ENCODE measurements around the gene FGFR4. TPM values are rescaled to one million over a fixed set of nuclear protein-coding genes. Genes with fewer than 3 reads are reported as not detected.
"Not testable (repeated sequence)": the region's sequence is repeated elsewhere in the genome, so short reads cannot be mapped to it uniquely, and the experiment has no call there.

Gene FGFR4
- polyA plus RNA-seq, result 97.0 TPM
- long read RNA-seq, donor 1, partial matches to known transcripts, result 0 of 9 reads
- long read RNA-seq, donor 1, other reads (novel, unspliced or antisense), result 0 of 9 reads
- long read RNA-seq, donor 2, transcript FGFR4-207 (18 exons, 2,638 nt), result major isoform, 8 of 43 reads
- long read RNA-seq, donor 2, partial matches to known transcripts, result 28 of 43 reads
- long read RNA-seq, donor 2, other reads (novel, unspliced or antisense), result 0 of 43 reads
- long read RNA-seq, donor 3, transcript FGFR4-207 (18 exons, 2,638 nt), result major isoform, 5 of 32 reads
- long read RNA-seq, donor 3, partial matches to known transcripts, result 18 of 32 reads
- long read RNA-seq, donor 3, other reads (novel, unspliced or antisense), result 0 of 32 reads
- long read RNA-seq, donor 4, partial matches to known transcripts, result 0 of 1 reads
- long read RNA-seq, donor 4, other reads (novel, unspliced or antisense), result 0 of 1 reads
- long read RNA-seq, donor 5, partial matches to known transcripts, result 0 of 1 reads
- long read RNA-seq, donor 5, other reads (novel, unspliced or antisense), result 0 of 1 reads
- long read RNA-seq, donor 6, transcript FGFR4-207 (18 exons, 2,638 nt), result major isoform, 6 of 33 reads
- long read RNA-seq, donor 6, partial matches to known transcripts, result 19 of 33 reads
- long read RNA-seq, donor 6, other reads (novel, unspliced or antisense), result 0 of 33 reads
- long read RNA-seq, donor 7, partial matches to known transcripts, result 0 of 2 reads
- long read RNA-seq, donor 7, other reads (novel, unspliced or antisense), result 0 of 2 reads
- long read RNA-seq, donor 8, transcript FGFR4-207 (18 exons, 2,638 nt), result major isoform, 6 of 67 reads
- long read RNA-seq, donor 8, partial matches to known transcripts, result 50 of 67 reads
- long read RNA-seq, donor 8, other reads (novel, unspliced or antisense), result 0 of 67 reads
- long read RNA-seq, donor 9, partial matches to known transcripts, result 24 of 36 reads
- long read RNA-seq, donor 9, other reads (novel, unspliced or antisense), result 0 of 36 reads
- long read RNA-seq, donor 10, partial matches to known transcripts, result 27 of 33 reads
- long read RNA-seq, donor 10, other reads (novel, unspliced or antisense), result 0 of 33 reads
- long read RNA-seq, donor 11, partial matches to known transcripts, result 7 of 14 reads
- long read RNA-seq, donor 11, other reads (novel, unspliced or antisense), result 0 of 14 reads

GRCh38 chr5:177086654-177087397 is at the start of gene FGFR4:
Gene FGFR4, plus strand, starts transcription at chr5:177086915. Its CDS starts 2,688 bp downstream, at chr5:177089603.
- peaks cover 52% of the 10 kb centered on the region for H3K4me1 ChIP-seq (ENCODE audit: control insufficient read depth, insufficient read depth, low read length)
- no CpG with 5 or more reads among the region's 68 CpGs for WGBS (ENCODE audit: insufficient coverage, low lambda C conversion rate)
- peaks cover 26% of the 10 kb centered on the region for H3K36me3 ChIP-seq (ENCODE audit: control insufficient read depth, insufficient read depth, low read length)
- H3K4me3 ChIP-seq (ENCODE audit: low read length), result peak within 1 kb of the TSS; percentile 69
- no peaks in the 10 kb centered on the region for H3K27me3 ChIP-seq (ENCODE audit: control insufficient read depth, insufficient read depth, low read length)
- peak within 1 kb of the TSS; percentile 86 for H3K27ac ChIP-seq (ENCODE audit: low read length)
- peak; percentile 97 to 99 for DNase-seq
- H3K9me3 ChIP-seq (ENCODE audit: control insufficient read depth, low read depth, low read length), result peaks cover under 1% of the 10 kb centered on the region

GRCh38 chr5:177036921-177037320 is 49.8 kb upstream of the FGFR4 start:
- H3K27ac ChIP-seq (ENCODE audit: low read length), result no peak overlapping the region
- H3K4me3 ChIP-seq (ENCODE audit: low read length), result no peak overlapping the region
- H3K9me3 ChIP-seq (ENCODE audit: control insufficient read depth, low read depth, low read length), result no peaks in the 10 kb centered on the region
- DNase-seq, result no peak
- no peaks in the 10 kb centered on the region for H3K27me3 ChIP-seq (ENCODE audit: control insufficient read depth, insufficient read depth, low read length)
- H3K4me1 ChIP-seq (ENCODE audit: control insufficient read depth, insufficient read depth, low read length), result no peaks in the 10 kb centered on the region
- H3K36me3 ChIP-seq (ENCODE audit: control insufficient read depth, insufficient read depth, low read length), result peaks cover 14% of the 10 kb centered on the region
- 94% methylated on average over 3 of the region's 5 CpGs for WGBS (ENCODE audit: insufficient coverage, low lambda C conversion rate)

GRCh38 chr5:177040814-177041420 is 45.8 kb upstream of the FGFR4 start:
- H3K4me1 ChIP-seq (ENCODE audit: control insufficient read depth, insufficient read depth, low read length), result peaks cover 19% of the 10 kb centered on the region
- no peaks in the 10 kb centered on the region for H3K27me3 ChIP-seq (ENCODE audit: control insufficient read depth, insufficient read depth, low read length)
- DNase-seq, result no peak
- 100% methylated on average over 1 of the region's 3 CpGs for WGBS (ENCODE audit: insufficient coverage, low lambda C conversion rate)
- H3K27ac ChIP-seq (ENCODE audit: low read length), result no peak overlapping the region
- H3K4me3 ChIP-seq (ENCODE audit: low read length), result no peak overlapping the region
- H3K9me3 ChIP-seq (ENCODE audit: control insufficient read depth, low read depth, low read length), result no peaks in the 10 kb centered on the region
- H3K36me3 ChIP-seq (ENCODE audit: control insufficient read depth, insufficient read depth, low read length), result peaks cover 25% of the 10 kb centered on the region

- H3K27me3 ChIP-seq (ENCODE audit: control insufficient read depth, insufficient read depth, low read length), result no peaks in the 10 kb centered on the region
- no peaks in the 10 kb centered on the region for H3K9me3 ChIP-seq (ENCODE audit: control insufficient read depth, low read depth, low read length)
- no peak overlapping the region for H3K27ac ChIP-seq (ENCODE audit: low read length)
- H3K4me1 ChIP-seq (ENCODE audit: control insufficient read depth, insufficient read depth, low read length), result peaks cover 22% of the 10 kb centered on the region
- H3K36me3 ChIP-seq (ENCODE audit: control insufficient read depth, insufficient read depth, low read length), result peaks cover 25% of the 10 kb centered on the region
- 100% methylated on average over 1 of the region's 2 CpGs for WGBS (ENCODE audit: insufficient coverage, low lambda C conversion rate)
- H3K4me3 ChIP-seq (ENCODE audit: low read length), result no peak overlapping the region
- no peak for DNase-seq
These were observed 44.8 kb upstream of the FGFR4 start for GRCh38 chr5:177041936-177042335.

- H3K9me3 ChIP-seq (ENCODE audit: control insufficient read depth, low read depth, low read length), result no peaks in the 10 kb centered on the region
- no peak overlapping the region for H3K4me3 ChIP-seq (ENCODE audit: low read length)
- peaks cover 22% of the 10 kb centered on the region for H3K4me1 ChIP-seq (ENCODE audit: control insufficient read depth, insufficient read depth, low read length)
- DNase-seq, result no peak
- WGBS (ENCODE audit: insufficient coverage, low lambda C conversion rate), result no CpG with 5 or more reads among the region's 6 CpGs
- H3K27me3 ChIP-seq (ENCODE audit: control insufficient read depth, insufficient read depth, low read length), result no peaks in the 10 kb centered on the region
- H3K36me3 ChIP-seq (ENCODE audit: control insufficient read depth, insufficient read depth, low read length), result peaks cover 30% of the 10 kb centered on the region
- H3K27ac ChIP-seq (ENCODE audit: low read length), result no peak overlapping the region
These were observed 43.6 kb upstream of the FGFR4 start for GRCh38 chr5:177043114-177043513.

- H3K4me1 ChIP-seq (ENCODE audit: control insufficient read depth, insufficient read depth, low read length), result peaks cover 22% of the 10 kb centered on the region
- peak overlapping the region; percentile 97 for H3K27ac ChIP-seq (ENCODE audit: low read length)
- H3K36me3 ChIP-seq (ENCODE audit: control insufficient read depth, insufficient read depth, low read length), result peaks cover 32% of the 10 kb centered on the region
- H3K27me3 ChIP-seq (ENCODE audit: control insufficient read depth, insufficient read depth, low read length), result no peaks in the 10 kb centered on the region
- no peak for DNase-seq
- WGBS (ENCODE audit: insufficient coverage, low lambda C conversion rate), result 100% methylated on average over 1 of the region's 1 CpG
- H3K9me3 ChIP-seq (ENCODE audit: control insufficient read depth, low read depth, low read length), result no peaks in the 10 kb centered on the region
- no peak overlapping the region for H3K4me3 ChIP-seq (ENCODE audit: low read length)
These were observed 42.8 kb upstream of the FGFR4 start for GRCh38 chr5:177043958-177044357.

- peaks cover 22% of the 10 kb centered on the region for H3K4me1 ChIP-seq (ENCODE audit: control insufficient read depth, insufficient read depth, low read length)
- peaks cover 39% of the 10 kb centered on the region for H3K36me3 ChIP-seq (ENCODE audit: control insufficient read depth, insufficient read depth, low read length)
- H3K9me3 ChIP-seq (ENCODE audit: control insufficient read depth, low read depth, low read length), result no peaks in the 10 kb centered on the region
- no CpG with 5 or more reads among the region's 1 CpG for WGBS (ENCODE audit: insufficient coverage, low lambda C conversion rate)
- no peak overlapping the region for H3K4me3 ChIP-seq (ENCODE audit: low read length)
- H3K27ac ChIP-seq (ENCODE audit: low read length), result peak overlapping the region; percentile 97
- H3K27me3 ChIP-seq (ENCODE audit: control insufficient read depth, insufficient read depth, low read length), result no peaks in the 10 kb centered on the region
- DNase-seq, result peak; percentile 72 to 87
These were observed 42.1 kb upstream of the FGFR4 start for GRCh38 chr5:177044641-177045040.

GRCh38 chr5:177045631-177046030 is 41.1 kb upstream of the FGFR4 start:
- H3K27ac ChIP-seq (ENCODE audit: low read length), result peak overlapping the region; percentile 97
- H3K4me3 ChIP-seq (ENCODE audit: low read length), result no peak overlapping the region
- H3K27me3 ChIP-seq (ENCODE audit: control insufficient read depth, insufficient read depth, low read length), result no peaks in the 10 kb centered on the region
- H3K4me1 ChIP-seq (ENCODE audit: control insufficient read depth, insufficient read depth, low read length), result peaks cover 22% of the 10 kb centered on the region
- no CpG with 5 or more reads among the region's 4 CpGs for WGBS (ENCODE audit: insufficient coverage, low lambda C conversion rate)
- H3K36me3 ChIP-seq (ENCODE audit: control insufficient read depth, insufficient read depth, low read length), result peaks cover 46% of the 10 kb centered on the region
- peak; percentile 75 to 85 for DNase-seq
- H3K9me3 ChIP-seq (ENCODE audit: control insufficient read depth, low read depth, low read length), result no peaks in the 10 kb centered on the region

- WGBS (ENCODE audit: insufficient coverage, low lambda C conversion rate), result 100% methylated on average over 1 of the region's 7 CpGs
- Histone ChIP-seq H3K4me1 (ENCODE audit: control insufficient read depth, insufficient read depth, low read length) (peaks cover 22% of the 10 kb centered on the region), H3K36me3 (ENCODE audit: control insufficient read depth, insufficient read depth, low read length) (peaks cover 37% of the 10 kb centered on the region)
- H3K9me3 ChIP-seq (ENCODE audit: control insufficient read depth, low read depth, low read length); H3K27ac ChIP-seq (ENCODE audit: low read length); DNase-seq; H3K4me3 ChIP-seq (ENCODE audit: low read length); H3K27me3 ChIP-seq (ENCODE audit: control insufficient read depth, insufficient read depth, low read length): not testable (repeated sequence)
These were observed 38.2 kb upstream of the FGFR4 start for GRCh38 chr5:177048531-177048930.

Measured in large intestine (tissue), 12 donors.